GM21528 (cell line): Measurements from ENCODE around the gene GFER.
"Not testable (repeated sequence)": the region's sequence is repeated elsewhere in the genome, so short reads cannot be mapped to it uniquely, and the experiment has no call there.

Source experiments
- ATAC-seq: cut with Tn5 transposase; IDR thresholded peaks from one replicate; pipeline ENCODE4 v1.9.1; 2021; ENCODE audit warnings: mild to moderate bottlenecking, moderate library complexity; ENCODE audit not compliant: unreplicated experiment, low FRiP score

The GFER gene

DNA sequence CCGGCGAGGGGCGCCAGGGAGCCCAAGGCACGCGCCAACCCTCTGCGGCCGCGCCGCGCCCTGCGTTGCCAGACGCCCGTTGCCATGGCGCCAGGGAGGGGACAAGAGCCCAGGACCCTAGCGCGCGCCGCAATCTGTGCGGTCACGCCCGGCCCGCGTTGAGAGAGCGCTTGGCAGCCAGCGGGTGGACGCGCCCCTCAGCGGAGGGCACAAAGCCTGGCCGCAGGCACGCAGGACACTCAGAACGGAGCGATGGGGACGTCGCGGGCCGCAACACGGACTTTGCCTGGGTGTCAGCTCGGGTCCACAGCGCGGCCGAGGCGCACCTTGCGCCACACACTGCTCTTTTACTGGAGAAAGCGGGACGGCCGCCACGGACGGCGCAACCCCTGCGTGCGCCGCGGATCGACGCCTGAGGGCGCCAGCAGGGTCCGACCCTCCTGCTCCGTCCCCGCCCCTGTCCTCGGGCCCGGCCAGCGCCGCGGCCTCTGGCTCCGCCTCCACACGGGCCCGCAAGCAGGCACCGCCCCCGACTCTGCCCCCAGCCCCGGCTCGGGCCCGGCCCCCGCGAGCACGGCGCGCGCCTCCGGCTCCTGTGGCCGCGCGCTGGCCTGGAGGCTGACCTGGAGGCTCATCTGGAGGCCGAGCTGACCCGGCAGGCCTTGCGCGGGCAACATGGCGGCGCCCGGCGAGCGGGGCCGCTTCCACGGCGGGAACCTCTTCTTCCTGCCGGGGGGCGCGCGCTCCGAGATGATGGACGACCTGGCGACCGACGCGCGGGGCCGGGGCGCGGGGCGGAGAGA, at the start of gene GFER:
TSS of gene GFER (plus strand) at position 650 of the 803 bp plus-strand sequence. CDS start at position 676, 26 bp downstream.
- peak; percentile 65 for ATAC-seq

GRCh38 chr16:1936945-1937479, 47.0 kb upstream of the GFER start:
- ATAC-seq, result no peak

DNA sequence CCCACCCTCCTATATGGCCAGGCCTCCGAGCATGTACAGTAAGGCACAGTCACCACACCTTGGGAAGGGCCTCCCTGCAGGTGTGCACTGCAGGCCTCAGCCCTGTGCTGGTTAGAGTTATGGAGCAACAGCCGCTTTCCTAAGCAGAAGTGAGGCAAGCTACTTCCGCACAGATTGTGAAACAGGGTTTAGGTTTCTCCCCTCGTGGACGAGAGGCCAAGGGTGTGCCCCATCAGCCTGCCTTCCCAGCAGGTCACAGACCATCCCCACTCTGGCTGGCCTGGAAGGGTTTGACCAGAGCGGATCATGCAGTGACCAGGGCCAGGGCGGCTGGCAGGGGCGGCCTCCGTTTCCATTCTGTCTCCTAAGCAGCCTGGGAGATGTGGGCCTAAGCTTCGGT, 45.7 kb upstream of the GFER start:
- ATAC-seq, result no peak

- ATAC-seq, result no peak
Observed at GRCh38 chr16:1938910-1939309, 45.1 kb upstream of the GFER start.

DNA sequence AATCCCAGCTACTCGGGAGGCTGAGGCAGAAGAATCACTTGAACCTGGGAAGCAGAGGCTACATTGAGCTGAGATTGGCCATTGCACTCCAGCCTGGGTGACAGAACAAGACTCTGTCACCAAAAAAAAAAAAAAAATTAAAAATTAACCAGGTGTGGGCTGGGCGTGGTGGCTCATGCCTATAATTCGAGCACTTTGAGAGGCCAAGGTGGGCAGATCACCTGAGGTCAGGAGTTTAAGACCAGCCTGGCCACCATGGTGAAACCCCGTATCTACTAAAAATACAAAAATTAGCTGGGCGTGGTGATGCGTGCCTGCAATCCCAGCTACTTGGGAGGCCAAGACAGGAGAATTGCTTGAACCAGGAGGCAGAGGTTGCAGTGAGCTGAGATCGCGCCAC, 44.2 kb upstream of the GFER start:
- ATAC-seq, result not testable (repeated sequence)

DNA sequence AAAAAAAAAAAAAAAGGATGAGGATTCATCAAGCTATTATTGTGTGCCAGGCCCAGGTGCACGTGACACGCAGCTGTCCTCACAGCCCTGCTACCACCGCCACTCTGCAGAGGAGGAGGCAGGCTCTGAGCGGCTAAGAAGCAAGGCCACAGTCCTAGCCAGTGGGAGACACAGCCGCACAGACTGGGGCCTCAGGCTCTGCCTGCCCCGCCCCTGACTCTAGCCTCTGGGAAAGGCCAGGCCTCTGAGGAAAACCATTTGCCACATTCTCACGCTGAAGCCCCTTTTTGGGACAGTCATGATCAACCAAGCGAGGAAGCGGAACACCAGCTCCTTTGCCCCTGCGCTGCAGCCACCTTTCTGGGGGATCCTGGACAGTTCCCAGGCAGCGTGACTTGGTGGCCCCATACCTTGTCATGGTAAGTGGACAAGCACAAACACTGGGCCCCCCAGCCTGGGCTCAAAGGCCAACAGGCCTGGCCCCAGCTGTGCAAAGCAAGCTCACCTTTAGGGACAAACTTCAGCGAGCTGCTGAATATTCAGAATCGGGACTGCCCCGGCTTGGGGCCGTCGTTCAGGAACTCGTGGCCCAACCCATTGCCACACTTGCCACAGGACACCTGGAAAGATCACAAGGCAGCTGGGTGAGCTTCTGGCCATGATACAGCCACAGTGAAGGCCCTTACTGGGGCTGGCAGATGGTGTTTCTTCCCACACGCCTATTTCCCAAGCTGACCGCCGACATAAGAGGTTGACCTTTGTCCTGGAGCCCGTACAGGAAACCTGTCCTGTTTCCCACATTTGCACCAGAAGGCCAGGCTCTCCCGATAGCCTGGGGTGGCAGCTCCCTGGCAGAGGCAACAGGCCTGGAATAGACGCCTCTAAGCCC, 43.5 kb upstream of the GFER start:
- no peak for ATAC-seq

DNA sequence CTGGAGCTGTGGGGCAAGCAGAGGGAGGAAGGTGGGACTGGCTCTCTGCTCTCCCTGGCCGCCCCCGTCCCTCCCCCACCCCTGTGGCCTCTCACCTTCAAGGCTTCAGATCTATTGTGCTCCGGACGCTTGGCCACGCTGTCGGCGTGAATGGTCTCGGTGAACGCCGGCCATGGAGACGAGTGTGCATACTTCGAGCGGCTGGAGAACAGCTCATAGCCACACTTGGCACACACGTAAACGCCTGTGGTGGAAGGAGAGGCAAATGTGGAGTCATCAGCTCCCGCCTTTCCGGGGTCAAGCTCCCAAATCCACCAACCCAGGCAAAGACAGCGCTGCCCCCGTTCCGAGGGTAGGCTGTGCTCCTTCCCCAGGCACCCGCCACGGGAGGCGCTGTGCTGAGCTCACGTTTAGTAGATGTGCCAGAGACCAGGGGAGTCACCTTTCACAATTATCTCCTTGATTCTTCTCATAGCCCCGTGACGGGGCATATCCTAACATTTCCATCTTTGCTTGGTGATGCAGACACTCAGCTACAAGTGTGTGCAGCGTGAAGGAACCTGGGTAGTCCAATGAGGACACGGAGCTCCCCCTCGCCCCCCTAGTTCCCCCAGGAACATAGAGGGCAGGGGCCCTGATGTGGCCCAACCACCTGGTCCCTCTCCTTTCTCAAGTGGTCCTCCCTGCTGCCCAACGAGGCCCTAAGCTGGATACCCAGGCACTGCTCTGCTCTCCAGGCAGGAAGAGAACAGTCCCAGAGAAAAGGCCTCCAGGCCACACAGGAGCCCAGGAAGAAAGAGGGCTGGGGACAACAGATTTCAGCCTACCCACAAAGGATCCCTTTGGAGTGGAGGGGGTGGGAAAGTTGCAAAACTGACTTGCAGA, 42.6 kb upstream of the GFER start:
- ATAC-seq, result no peak

DNA sequence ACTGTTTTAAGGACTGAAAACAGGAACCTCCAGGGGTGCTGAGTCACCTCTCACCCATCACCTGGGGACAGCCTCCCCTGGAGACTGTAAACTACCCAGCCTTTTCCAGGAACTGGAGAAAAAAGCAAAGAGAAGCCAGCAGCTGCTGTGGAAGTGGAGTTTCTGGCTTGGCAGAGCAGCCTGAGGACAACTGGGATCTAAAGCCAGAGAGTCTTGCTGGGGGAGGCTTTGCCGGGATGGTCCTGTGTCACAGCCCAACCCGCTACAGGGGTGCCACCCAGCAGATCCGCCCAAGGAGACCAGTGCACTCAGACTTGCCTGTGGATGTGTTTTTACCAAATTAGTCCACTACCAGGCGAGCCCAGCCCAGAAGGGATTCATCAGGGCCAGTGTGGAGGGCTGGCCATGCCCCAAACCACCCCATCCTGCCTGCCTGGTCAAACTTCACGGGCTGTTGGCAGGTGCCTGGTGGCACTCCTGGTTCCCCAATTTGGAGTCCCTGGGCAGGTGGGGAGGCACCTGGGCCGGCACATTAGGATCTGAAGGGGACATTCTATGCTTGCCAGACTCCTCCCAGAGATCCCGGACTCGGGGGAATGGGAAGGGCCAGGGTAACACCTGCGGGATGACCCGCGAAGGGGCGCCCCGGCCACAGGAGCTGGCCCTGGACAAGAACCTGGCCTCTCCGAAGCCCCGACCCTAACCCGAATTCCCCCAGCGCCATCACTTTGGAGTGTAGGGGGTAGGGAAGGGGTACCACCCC, 41.8 kb upstream of the GFER start:
- no peak for ATAC-seq

GRCh38 chr16:1942810-1943726, 40.9 kb upstream of the GFER start, which contains the start of gene MSRB1:
Gene MSRB1 (minus strand): TSS chr16:1943199. CDS start chr16:1943156, 43 bp downstream.
- ATAC-seq, result peak; percentile 89

DNA sequence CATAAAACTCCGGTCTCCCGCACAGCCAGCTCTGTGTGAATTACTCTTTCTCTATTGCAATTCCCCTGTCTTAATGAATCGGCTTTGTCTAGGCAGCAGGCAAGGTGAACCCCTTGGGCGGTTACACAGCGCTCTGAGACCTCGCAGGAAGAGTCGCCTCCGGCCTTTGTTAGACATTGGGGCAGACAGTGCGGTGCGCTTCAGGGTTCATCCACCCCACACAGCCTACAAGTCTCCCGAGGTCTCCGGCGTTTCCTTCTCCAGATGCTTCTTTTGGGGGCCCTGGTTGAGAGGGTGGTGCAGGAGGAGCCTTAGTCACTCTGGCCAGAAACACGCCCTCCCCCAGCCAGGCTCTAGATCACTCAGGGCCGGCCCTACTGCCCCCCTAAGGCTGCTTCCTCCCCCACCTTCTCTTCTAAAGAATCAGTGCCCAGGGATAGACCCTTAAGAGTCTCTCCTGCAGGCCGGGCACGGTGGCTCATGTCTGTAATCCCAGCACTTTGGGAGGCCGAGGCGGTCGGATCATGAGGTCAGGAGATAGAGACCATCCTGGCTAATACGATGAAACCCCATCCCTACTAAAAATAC, 39.3 kb upstream of the GFER start:
- no peak for ATAC-seq

- no peak for ATAC-seq
Observed at GRCh38 chr16:1945559-1946391, 38.2 kb upstream of the GFER start.

- ATAC-seq, result no peak
Observed at GRCh38 chr16:1946495-1947368, 37.3 kb upstream of the GFER start.

DNA sequence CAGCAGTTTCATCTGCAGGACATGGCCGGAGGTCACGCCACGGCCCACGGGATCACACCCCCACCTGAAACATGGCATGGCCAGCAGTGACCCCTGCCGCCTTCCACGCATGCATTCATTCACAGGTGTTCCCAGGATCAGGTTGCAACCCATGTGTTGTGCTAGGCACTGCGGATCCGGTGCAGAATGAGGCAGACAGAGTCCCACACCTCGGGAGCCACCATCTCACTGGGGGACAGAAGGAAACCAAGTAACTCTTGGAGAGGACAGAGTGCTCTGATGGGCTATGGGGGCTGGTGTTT, 36.7 kb upstream of the GFER start:
- ATAC-seq, result no peak

DNA sequence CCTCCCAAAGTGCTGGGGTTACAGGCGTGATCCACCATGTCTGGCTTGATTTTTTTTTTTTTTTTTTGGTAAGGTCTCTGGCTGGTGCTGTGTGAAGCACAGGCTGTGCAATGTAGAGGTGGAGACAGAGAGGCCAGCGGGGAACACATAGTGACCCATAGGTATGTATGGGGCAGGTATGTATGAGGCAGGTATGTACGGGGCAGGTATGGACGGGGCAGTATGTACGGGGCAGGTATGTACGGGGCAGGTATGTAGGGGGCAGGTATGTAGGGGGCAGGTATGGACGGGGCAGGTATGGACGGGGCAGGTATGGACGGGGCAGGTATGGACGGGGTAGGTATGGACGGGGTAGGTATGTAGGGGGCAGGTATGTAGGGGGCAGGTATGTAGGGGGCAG, 34.5 kb upstream of the GFER start:
- ATAC-seq, result no peak

- ATAC-seq, result no peak
Observed at GRCh38 chr16:1950047-1950446, 33.9 kb upstream of the GFER start.

- ATAC-seq, result no peak
Observed at GRCh38 chr16:1950559-1950958, 33.4 kb upstream of the GFER start.
